WERI-Rb-1 (cell line): ENCODE data around the gene SULT1A2.
A peak's percentile ranks its signal among the peaks of the same experiment; 100 is the strongest.

Source experiments
- DNase-seq: peaks from one replicate; pipeline ENCODE4 v3.0.0-alpha.2; 2020
- H3K27ac ChIP-seq: fragments of 250-450 bp; sonication (Bioruptor Pico); 2 replicates; pipeline ENCODE4 v1.5.1; 2020; ENCODE audit warnings: mild to moderate bottlenecking, moderate library complexity
- H3K27me3 ChIP-seq: fragments of 250-450 bp; sonication (Bioruptor Pico); 2 replicates; pipeline ENCODE4 v1.5.1; 2021; ENCODE audit warnings: mild to moderate bottlenecking, low read depth, moderate library complexity; ENCODE audit not compliant: insufficient read depth, severe bottlenecking
- H3K36me3 ChIP-seq: fragments of 250-450 bp; sonication (Bioruptor Pico); 2 replicates; pipeline ENCODE4 v1.5.1; 2020; ENCODE audit warnings: mild to moderate bottlenecking, moderate library complexity
- H3K4me3 ChIP-seq: 2 replicates; pipeline ENCODE4 v1.5.1; 2011; ENCODE audit warnings: low read depth, mild to moderate bottlenecking, control low read depth, low read length
- H3K9me3 ChIP-seq: fragments of 250-450 bp; sonication (Bioruptor Pico); 2 replicates; pipeline ENCODE4 v1.5.1; 2021; ENCODE audit warnings: mild to moderate bottlenecking, moderate library complexity; ENCODE audit not compliant: severe bottlenecking
- TF ChIP-seq, protein P1 (sequence below): IDR thresholded peaks from 2 replicates; pipeline ENCODE4 v1.5.1; 2011; ENCODE audit warnings: low read depth, mild to moderate bottlenecking, control low read depth, inconsistent platforms, low read length

Gene SULT1A2

DNA sequence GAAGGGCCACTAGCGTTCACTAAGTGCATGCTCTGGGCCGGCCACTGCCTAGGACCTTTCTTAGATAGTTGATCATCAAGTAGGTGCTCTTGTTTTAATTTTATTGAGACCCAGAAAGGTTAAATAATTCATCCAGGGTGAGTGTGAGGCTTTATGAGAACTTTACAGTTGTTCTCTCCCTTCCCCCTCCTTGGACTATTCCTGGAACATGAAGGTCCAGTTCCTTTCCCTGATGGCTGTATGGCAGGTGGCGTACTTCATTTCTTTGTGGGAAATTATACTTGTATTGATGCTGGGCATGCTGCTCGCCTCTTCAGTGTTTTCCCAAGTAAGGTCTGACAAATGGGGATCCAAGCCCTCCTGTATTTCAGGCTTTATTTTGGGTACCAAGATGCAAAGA is 34.7 kb downstream of the SULT1A2 start:
- H3K9me3 ChIP-seq, result peaks cover 4% of the 10 kb centered on the region
- TF ChIP-seq, protein P1, sequence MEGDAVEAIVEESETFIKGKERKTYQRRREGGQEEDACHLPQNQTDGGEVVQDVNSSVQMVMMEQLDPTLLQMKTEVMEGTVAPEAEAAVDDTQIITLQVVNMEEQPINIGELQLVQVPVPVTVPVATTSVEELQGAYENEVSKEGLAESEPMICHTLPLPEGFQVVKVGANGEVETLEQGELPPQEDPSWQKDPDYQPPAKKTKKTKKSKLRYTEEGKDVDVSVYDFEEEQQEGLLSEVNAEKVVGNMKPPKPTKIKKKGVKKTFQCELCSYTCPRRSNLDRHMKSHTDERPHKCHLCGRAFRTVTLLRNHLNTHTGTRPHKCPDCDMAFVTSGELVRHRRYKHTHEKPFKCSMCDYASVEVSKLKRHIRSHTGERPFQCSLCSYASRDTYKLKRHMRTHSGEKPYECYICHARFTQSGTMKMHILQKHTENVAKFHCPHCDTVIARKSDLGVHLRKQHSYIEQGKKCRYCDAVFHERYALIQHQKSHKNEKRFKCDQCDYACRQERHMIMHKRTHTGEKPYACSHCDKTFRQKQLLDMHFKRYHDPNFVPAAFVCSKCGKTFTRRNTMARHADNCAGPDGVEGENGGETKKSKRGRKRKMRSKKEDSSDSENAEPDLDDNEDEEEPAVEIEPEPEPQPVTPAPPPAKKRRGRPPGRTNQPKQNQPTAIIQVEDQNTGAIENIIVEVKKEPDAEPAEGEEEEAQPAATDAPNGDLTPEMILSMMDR, result no peak
- no peaks in the 10 kb centered on the region for H3K27me3 ChIP-seq
- no peak for DNase-seq
- no peak overlapping the region for H3K4me3 ChIP-seq
- H3K36me3 ChIP-seq, result peaks cover 26% of the 10 kb centered on the region
- H3K27ac ChIP-seq, result no peak overlapping the region

DNA sequence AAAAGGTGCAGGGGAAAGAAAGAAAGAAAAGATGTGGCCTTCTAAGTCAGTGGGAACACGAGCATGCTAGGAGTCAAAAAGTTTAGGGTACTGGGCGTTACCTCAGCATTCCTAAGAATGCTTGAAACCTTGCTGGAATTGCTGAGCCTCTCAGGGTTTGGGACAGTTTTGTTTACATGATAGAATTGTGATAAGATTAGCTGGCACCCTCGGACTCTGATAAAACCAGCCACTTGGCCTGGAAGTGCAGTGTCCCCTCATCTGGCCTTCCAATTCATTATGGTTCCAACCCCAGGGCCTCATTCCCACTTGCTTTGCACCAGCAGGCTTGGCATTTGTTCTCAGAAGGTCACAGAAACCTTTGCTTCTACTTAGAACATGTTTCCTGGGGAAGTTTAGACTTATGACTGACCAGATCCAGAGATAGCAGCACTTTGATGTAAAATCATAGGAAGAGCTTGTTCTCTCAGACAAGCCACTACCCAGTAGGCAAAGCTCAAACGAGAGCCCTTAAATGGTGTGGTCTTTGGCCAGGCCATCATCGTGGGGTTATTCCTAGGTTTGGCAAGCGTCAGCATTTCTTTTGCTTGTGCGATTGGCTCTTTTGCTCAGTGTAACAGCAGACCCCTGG is 35.2 kb downstream of the SULT1A2 start:
- Histone ChIP-seq H3K36me3 (peaks cover 26% of the 10 kb centered on the region), H3K9me3 (no peaks in the 10 kb centered on the region), H3K27me3 (no peaks in the 10 kb centered on the region), H3K27ac (no peak overlapping the region), H3K4me3 (no peak overlapping the region)
- TF ChIP-seq, protein P1, result no peak
- DNase-seq, result no peak

DNA sequence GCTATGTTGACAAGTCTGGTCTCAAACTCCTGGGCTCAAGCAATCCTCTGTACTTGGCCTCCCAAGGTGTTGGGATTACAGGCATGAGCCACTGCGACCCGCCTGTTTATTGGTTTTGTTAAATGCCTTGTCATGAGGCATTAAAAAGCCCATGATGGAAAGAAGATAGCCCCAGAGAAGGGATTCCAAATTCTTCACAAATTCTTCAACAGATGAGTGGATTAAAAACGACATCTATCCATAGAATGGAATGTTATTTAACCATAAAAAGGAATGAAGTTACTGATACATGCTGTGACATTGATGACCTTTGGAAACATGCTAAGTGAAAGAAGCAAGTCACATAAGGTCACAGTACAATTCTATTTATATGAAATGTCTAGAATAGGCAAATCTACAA is 38.4 kb downstream of the SULT1A2 start:
- DNase-seq, result no peak
- no peaks in the 10 kb centered on the region for H3K9me3 ChIP-seq
- TF ChIP-seq, protein P1, result no peak
- H3K36me3 ChIP-seq, result peaks cover 29% of the 10 kb centered on the region
- H3K4me3 ChIP-seq, result no peak overlapping the region
- H3K27me3 ChIP-seq, result no peaks in the 10 kb centered on the region
- H3K27ac ChIP-seq, result no peak overlapping the region

DNA sequence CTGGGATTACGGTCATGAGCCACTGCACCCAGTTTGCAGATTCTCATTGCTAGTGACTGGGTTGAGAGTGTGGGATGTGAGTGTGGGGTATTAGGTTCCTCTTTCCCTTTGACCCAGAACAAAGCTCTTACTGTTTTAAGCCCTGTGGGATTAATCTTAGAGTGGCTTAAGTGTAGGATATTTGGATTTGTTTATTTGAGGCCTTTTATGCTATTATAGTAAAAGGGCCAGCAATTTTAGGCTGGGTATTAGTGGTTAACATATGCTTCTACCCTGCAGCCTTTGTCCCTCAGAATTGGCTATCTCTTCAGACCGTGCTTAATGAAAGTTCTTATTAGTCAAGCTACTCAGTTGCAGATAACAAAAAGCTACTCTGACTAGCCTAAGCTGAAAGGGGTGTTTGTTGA is 39.9 kb downstream of the SULT1A2 start:
- Histone ChIP-seq H3K36me3 (peaks cover 29% of the 10 kb centered on the region), H3K9me3 (no peaks in the 10 kb centered on the region), H3K4me3 (no peak overlapping the region), H3K27ac (peak overlapping the region; percentile 59), H3K27me3 (no peaks in the 10 kb centered on the region)
- TF ChIP-seq, protein P1, result no peak
- DNase-seq, result peak; percentile 26

DNA sequence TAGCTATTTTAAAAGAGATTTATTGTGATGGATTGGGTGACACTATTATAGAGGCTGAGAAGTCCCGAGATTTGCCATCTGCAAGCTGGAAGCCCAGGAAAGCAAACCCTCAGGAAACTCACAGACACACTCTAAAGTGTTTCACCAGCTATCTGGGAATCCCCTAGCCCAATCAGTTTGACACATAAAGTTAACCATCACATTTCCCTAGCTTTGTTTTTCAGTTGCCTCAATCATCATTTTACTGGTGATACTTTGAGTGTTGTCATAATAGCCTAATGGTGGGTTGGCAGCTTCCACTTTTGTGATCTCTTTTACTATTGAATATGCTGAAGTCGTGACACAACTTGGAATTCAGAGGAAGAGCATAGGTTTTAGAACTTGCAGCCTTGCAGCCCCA is 41.3 kb downstream of the SULT1A2 start:
- TF ChIP-seq, protein P1, result no peak
- Histone ChIP-seq H3K27me3 (no peaks in the 10 kb centered on the region), H3K9me3 (no peaks in the 10 kb centered on the region), H3K36me3 (peaks cover 29% of the 10 kb centered on the region), H3K4me3 (no peak overlapping the region), H3K27ac (no peak overlapping the region)
- no peak for DNase-seq
